ENCODE measurements around the gene SCAPER.
"Not testable (repeated sequence)": the region's sequence is repeated elsewhere in the genome, so short reads cannot be mapped to it uniquely, and the experiment has no call there.

DNA sequence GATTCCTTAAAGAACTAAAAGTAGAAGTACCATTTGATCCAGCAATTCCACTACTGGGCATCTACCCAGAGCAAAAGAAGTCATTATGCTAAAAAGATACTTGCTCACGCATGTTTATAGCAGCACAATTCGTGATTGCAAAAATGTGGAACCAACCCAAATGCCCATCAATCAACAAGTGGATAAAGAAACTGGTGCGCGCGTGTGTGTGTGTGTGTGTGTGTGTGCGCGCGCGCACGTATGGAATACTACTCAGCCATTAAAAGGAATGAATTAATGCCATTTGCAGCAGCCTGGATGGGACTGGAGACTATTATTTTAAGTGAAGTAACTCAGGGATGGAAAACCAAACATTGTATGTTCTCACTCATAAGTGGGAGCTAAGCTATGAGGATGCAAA, 394.5 kb downstream of the SCAPER start:
- TF ChIP-seq, protein P1, sequence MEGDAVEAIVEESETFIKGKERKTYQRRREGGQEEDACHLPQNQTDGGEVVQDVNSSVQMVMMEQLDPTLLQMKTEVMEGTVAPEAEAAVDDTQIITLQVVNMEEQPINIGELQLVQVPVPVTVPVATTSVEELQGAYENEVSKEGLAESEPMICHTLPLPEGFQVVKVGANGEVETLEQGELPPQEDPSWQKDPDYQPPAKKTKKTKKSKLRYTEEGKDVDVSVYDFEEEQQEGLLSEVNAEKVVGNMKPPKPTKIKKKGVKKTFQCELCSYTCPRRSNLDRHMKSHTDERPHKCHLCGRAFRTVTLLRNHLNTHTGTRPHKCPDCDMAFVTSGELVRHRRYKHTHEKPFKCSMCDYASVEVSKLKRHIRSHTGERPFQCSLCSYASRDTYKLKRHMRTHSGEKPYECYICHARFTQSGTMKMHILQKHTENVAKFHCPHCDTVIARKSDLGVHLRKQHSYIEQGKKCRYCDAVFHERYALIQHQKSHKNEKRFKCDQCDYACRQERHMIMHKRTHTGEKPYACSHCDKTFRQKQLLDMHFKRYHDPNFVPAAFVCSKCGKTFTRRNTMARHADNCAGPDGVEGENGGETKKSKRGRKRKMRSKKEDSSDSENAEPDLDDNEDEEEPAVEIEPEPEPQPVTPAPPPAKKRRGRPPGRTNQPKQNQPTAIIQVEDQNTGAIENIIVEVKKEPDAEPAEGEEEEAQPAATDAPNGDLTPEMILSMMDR (IDR thresholded peaks at IDR 0.05) = not testable (repeated sequence)
- not testable (repeated sequence) for TF ChIP-seq POLR2A, POLR2AphosphoS5 (IDR thresholded peaks at IDR 0.05)

Measured in breast epithelium (tissue), 3 donors.